ENCODE results near the gene LRRC26.

LRRC26 gene

DNA sequence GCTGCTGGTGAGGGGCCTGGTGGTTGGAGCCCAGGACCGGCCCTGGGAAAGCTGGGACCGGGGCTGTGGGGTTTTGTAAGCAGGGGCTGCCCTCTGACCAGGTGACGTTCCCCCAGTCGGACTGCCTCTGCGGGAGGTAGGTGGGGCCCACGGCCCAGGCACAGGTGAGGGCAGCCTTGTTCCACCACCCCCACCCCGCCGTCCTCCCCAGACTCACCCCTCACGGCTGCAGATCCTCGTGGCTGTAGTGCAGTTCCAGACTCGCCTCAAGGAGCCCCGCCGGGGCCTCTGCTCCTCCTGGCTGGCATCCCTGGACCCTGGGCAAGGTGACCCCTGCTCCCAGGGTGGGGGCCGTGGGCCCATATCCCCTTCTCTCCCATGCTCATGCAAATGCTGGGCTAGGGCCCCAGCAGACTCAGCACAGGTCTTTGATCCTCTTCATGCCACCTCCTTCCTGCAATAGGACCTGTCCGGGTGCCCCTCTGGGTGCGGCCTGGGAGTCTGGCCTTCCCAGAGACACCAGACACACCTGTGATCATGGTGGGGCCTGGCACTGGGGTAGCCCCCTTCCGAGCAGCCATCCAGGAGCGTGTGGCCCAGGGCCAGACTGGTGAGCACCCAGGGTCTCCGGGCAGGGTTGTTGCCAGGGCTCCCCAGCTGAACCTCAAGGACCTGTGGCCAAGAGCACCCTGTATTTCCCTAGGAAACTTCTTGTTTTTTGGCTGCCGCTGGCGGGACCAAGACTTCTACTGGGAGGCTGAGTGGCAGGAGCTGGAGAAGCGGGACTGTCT lies 45.5 kb upstream of the LRRC26 start:
- DNase-seq (ENCODE audit: low read depth) = no peak
- TF ChIP-seq, protein P1, sequence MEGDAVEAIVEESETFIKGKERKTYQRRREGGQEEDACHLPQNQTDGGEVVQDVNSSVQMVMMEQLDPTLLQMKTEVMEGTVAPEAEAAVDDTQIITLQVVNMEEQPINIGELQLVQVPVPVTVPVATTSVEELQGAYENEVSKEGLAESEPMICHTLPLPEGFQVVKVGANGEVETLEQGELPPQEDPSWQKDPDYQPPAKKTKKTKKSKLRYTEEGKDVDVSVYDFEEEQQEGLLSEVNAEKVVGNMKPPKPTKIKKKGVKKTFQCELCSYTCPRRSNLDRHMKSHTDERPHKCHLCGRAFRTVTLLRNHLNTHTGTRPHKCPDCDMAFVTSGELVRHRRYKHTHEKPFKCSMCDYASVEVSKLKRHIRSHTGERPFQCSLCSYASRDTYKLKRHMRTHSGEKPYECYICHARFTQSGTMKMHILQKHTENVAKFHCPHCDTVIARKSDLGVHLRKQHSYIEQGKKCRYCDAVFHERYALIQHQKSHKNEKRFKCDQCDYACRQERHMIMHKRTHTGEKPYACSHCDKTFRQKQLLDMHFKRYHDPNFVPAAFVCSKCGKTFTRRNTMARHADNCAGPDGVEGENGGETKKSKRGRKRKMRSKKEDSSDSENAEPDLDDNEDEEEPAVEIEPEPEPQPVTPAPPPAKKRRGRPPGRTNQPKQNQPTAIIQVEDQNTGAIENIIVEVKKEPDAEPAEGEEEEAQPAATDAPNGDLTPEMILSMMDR (conservative IDR thresholded peaks at IDR 0.05; ENCODE audit: control insufficient read depth, insufficient read depth, low read depth, low read length) = no peak
- H3K4me3 ChIP-seq (ENCODE audit: control insufficient read depth, low read depth, low read length) = no peak overlapping the region

DNA sequence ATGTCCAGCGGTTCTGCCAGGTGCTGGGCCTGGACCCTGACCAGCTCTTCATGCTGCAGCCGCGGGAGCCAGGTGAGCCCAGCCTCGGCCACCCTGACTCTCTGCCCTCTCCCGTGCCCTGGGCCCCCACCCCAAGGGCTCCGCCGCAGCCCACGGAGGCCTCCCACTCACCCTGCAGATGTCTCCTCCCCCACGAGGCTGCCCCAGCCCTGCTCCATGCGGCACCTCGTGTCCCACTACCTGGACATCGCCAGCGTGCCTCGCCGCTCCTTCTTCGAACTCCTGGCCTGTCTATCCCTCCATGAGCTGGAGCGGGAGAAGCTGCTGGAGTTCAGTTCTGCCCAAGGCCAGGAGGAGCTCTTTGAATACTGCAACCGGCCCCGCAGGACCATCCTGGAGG lies 44.8 kb upstream of the LRRC26 start:
- TF ChIP-seq, protein P1 (conservative IDR thresholded peaks at IDR 0.05; ENCODE audit: control insufficient read depth, insufficient read depth, low read depth, low read length) = no peak
- no peak overlapping the region for H3K4me3 ChIP-seq (ENCODE audit: control insufficient read depth, low read depth, low read length)
- DNase-seq (ENCODE audit: low read depth) = no peak

DNA sequence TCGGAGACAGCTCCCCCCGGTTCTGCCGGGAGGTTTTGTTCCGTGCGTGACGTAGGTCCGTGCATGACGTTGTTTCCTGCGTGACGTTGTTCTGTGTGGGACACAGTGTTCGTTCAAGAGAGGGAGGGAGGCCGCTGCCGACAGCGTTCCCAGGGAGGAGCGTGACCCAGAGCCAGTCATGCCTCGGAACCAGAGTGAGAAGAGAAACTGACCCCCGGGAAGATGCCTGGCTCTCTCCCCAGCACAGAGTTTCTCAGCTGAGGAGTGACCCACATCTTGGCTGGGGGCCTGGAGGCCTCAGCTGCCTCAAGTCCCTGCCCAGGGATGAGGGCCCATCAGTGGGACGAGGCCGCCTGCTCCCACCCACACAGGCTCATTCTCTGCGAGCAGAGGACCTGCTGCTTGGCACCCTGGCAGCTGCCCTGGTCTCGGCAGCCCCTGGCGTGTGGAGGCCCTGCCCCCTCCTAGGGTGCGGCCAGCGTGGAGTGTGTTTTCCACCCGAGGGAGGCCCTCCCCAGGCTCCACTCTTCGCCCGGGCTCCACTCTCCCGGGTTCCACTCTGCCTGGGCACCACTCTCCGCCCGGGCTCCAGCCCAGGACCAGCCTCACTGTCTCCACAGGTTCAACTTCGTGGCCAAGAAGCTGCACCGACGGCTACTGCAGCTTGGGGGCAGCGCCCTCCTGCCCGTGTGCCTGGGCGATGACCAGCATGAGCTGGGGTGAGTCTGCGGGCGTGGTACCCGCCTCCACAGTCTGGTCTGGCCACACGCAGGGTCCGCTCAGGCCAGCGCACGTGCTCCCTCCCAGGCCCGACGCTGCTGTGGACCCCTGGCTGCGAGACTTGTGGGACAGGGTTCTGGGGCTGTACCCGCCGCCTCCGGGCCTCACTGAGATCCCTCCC lies 43.6 kb upstream of the LRRC26 start:
- TF ChIP-seq, protein P1 (conservative IDR thresholded peaks at IDR 0.05; ENCODE audit: control insufficient read depth, insufficient read depth, low read depth, low read length) = no peak
- peak; percentile 62 for DNase-seq (ENCODE audit: low read depth)
- no peak overlapping the region for H3K4me3 ChIP-seq (ENCODE audit: control insufficient read depth, low read depth, low read length)

DNA sequence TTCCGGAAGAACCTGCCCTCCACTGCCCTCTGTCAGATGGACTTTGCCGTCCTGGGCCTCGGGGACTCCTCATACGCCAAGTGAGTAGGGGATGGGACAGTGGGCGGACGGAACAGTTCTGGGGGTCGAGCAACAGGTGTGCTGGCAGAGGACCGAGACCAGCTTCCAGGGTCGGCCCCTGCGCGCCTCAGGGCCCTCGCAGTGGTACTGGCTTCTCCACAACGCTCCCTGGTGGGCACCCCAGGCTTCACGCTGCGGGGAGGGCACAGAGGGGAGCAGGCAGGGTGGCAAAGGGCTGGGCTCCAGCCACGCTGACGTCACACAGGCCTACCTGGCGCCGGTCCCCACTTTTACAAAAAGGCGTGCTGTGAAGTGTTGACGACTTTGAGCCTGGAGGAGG lies 42.7 kb upstream of the LRRC26 start:
- TF ChIP-seq, protein P1 (conservative IDR thresholded peaks at IDR 0.05; ENCODE audit: control insufficient read depth, insufficient read depth, low read depth, low read length) = no peak

DNA sequence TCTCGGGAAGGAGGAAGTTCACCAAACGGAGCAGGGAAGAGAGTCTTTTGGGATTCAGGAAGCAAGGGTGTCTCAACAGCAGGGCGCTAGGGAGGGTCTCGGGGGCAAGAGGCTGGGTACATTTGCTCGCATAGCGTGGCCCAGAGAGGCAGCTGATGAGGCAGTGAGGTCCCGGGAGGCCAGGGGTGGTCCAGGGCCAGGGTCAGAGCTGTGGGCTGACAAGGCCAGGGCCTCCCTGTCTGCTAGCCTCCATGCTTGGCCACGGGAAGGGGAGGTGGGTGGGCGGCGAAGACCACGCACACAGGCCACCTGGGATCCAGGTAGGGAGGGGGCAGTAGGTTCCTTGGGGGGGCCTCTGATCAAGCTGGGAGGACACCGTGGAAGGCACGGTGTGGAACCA lies 41.7 kb upstream of the LRRC26 start:
- TF ChIP-seq, protein P1 (conservative IDR thresholded peaks at IDR 0.05; ENCODE audit: control insufficient read depth, insufficient read depth, low read depth, low read length) = no peak
- H3K4me3 ChIP-seq (ENCODE audit: control insufficient read depth, low read depth, low read length) = no peak overlapping the region
- DNase-seq (ENCODE audit: low read depth) = no peak

More for the DNA sequence above, 42.7 kb upstream of the LRRC26 start:
- no peak overlapping the region for H3K4me3 ChIP-seq (ENCODE audit: control insufficient read depth, low read depth, low read length)
- no peak for DNase-seq (ENCODE audit: low read depth)

DNA sequence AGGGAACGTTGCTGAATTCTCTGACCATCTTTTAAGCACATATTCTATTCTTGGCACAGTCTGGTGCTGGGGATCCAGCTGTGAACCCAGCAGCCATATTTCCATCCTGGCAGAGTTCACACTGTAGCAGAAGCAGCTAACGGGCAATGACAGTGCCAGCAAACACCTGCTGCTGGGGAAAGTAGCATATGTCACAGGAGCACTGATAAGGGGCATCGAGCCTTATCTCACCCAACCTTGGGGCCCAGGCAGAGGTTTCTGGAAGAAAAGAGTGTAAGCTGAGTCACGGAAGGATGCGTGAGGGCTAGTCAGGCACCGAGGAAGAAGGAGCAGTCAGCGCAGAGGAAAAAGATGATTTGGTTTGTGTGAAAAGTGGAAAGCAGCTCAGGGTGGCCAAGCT lies 36.8 kb upstream of the LRRC26 start:
- DNase-seq (ENCODE audit: low read depth) = no peak
- TF ChIP-seq, protein P1 (conservative IDR thresholded peaks at IDR 0.05; ENCODE audit: control insufficient read depth, insufficient read depth, low read depth, low read length) = no peak
- H3K4me3 ChIP-seq (ENCODE audit: control insufficient read depth, low read depth, low read length) = peak overlapping the region; percentile 90
